NCI-H187 treated with DMSO at 0.1 percent for 48 hours (cell line): ENCODE data around the gene FXYD7.
"Not testable (repeated sequence)": the region's sequence is repeated elsewhere in the genome, so short reads cannot be mapped to it uniquely, and the experiment has no call there.

Source experiments
- DNase-seq: peaks from one replicate; lab custom pipeline; 2025; lab: John Stamatoyannopoulos, UW

The FXYD7 gene

GRCh38 chr19:35127871-35128270 is 15.2 kb upstream of the FXYD7 start:
- no peak for DNase-seq

- no peak for DNase-seq
Observed at GRCh38 chr19:35128398-35129057, 14.5 kb upstream of the FXYD7 start.

- not testable (repeated sequence) for DNase-seq
Observed at GRCh38 chr19:35129724-35130274, 13.3 kb upstream of the FXYD7 start.

DNA sequence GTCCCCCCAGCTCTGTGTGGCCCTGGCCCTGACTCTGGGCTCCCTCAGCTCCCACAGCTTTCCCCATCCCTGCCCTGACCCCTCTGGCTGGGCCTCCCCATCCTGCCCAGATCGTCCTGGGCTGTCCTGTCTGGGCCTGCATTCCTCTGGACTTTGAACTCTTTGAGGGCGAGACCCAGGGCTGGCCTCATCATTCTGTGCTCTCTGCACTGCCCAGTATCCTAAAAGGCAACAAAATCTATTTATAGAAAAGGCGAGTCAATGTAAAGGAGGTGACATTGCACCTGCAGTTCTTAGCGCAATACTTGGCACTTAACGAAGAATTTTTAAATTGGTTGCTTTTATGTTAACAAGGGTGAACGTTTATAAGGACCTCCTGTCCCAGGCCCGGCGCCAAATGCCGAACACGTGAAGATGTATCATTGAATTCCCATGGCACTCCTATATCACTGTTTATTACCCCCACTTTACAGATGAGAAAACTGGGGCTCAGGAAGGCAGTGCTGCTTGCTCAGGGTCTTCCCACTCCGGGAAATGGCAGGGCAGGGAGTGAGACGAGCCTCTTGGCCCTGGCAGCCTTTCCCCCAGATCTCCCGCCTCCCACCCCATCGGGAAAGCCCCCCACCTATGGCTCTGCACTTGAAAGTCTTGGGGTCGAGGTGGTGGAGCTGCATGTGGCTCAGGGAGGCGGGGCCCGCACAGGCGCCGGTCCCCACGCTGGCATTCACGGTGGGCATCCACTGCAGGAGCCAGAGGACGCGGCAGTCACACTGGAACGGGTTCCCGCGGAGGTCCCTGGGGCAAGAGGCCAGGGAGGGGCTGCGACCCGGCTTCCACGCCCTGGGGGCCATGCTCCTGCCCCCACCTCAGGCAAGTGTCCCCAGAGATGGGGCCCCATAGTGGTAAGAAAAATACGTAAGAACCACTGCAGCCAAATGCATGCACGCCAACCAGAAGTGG is 12.0 kb upstream of the FXYD7 start:
- no peak for DNase-seq

DNA sequence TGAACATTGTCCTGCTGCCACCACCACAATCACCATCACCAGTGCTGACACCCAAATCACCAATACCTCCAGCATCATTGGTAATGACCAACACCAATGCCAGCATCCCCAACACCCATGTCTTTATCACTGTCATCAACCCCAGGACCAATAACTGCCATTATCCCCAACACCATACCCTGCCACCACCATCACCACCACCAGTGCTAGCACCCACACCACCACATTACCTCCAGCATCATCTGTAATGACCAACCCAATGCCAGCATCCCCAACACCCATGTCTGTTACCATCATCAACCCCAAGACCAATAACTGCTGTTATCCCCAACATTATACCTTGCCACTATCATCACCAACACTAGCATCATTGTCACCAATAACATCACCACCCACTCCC is 10.8 kb upstream of the FXYD7 start:
- no peak for DNase-seq

DNA sequence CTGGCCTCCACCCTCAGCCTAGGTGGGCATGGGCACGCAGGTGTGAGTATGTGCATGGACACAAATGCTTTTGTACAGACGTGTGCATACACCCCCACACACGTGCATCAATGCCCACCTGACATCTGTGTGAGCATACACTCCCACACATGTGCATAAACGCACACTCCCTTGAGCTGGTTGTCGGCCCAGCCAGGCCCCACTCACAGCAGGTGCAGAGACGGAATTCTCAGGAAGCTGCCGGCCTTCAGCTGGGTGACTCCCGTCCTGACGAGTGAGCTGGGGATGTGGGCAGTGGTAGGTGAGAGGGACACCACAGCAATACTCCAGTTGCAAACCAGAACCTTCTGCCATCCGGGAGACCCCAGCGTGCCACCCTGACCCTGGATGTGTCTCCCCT is 9.2 kb upstream of the FXYD7 start:
- no peak for DNase-seq

DNA sequence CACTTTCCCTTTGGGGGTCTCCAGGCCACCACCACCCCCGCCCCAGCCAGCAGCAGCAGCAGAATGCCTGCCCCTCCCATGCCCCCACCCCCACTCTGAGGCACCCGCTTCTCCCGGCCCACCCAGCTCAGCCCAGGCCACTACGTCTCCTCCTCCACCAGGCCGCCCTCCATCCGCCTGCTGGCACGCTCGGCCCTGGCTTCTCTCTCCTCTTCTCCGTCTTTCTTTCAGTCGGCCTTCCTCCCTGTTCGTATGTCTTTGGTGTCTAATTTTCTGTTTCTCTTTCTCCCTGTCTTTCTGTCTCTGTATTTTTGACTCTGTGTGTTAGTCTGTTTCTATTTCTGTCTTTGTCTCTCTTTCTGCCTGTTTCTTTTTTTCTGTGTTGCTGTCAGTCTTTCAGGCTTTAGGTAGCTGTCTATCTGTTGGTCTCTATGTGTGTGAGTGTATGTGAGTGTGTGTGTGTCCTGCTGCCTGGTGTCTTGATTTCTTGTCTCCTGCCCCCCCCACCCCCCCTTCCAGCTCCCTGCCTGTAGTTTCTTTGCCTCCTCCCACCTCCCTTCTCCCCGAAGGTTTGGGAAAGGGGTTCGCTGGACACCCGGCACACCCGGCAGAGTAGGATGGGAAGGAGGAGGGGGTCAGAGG is 8.3 kb upstream of the FXYD7 start, which contains the start of gene LGI4:
TSS of gene LGI4 (minus strand) at position 459 of the 642 bp plus-strand sequence. CDS start at position 80, 379 bp downstream.
- DNase-seq, result no peak

DNA sequence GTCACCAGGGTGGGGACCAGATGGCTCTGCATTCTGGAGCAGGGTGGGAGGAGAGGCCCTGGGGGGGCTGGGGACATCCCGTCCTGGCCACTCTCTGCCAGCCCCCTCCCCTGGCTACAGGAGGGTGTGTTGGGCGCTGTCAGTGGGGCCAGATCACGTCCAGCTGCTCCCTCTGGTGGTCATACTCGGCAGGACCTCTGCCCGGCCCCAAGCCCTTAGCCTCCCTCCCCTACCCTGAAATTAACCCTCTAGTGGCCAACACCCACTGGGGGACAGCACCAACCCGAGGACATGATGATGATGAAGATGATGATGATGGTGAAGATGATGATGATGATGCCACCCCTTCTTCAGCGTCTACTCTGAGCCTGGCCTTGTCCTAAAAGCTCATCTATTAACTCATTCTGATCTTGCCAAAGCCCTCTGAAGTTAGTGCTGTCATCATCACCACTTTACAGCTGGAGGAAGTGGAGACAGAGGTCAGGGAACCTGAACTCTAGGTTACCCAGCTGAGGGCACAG is 7.6 kb upstream of the FXYD7 start:
- DNase-seq, result no peak

DNA sequence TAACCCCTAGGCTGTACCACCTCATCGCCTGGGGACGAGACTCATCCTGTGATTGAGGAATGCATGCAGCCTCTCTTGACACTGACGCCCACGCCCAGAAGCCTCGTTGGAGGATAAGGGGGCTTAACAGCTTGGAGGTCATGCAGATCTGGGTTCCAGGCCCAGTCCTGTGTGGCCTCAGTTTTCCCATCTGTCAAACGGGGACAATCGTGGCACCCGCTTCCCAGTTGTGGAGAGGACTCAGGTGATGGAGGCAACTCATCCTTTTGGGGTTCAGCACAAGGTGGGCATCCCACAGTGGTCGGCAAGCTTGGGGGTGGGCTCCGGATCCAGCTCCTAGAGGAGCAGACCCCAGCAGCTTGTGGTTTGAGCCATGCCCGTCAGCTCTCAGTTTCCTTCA is 6.8 kb upstream of the FXYD7 start:
- DNase-seq, result no peak

- DNase-seq, result no peak
Observed at GRCh38 chr19:35136977-35137702, 5.9 kb upstream of the FXYD7 start.

DNA sequence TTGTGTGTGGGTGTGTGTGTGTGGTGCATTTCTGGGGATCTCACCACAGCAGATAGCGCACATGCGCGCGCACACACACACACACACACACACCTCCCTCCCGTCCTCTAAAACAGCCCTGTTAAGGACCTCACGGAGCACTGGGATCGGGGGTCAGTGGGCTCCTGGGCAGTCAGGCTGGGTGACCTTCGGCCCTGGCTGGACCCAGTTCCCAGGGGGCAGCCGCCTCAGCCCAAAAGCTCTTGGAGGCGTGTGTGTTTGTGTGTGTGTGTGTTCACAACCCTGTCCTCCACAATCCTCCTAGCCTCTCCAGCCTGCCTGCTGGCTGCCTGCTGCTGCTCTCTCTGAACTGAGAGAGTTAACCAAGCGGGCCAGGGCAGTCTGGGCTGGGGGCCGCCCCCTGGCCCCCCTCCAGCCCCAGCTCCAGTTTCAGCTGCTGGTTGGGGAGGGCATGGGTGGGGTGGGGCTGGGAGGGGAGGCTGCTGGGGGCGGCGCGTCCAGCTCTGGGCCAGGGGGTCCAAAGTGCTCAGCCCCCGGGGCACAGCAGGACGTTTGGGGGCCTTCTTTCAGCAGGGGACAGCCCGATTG is 4.7 kb upstream of the FXYD7 start, which contains the start of gene FXYD1:
TSS of gene FXYD1 (plus strand) at position 520 of the 588 bp plus-strand sequence. CDS start 1,256 bp downstream, outside the sequence.
- no peak for DNase-seq

- no peak for DNase-seq
Observed at GRCh38 chr19:35140207-35140961, 2.7 kb upstream of the FXYD7 start.

DNA sequence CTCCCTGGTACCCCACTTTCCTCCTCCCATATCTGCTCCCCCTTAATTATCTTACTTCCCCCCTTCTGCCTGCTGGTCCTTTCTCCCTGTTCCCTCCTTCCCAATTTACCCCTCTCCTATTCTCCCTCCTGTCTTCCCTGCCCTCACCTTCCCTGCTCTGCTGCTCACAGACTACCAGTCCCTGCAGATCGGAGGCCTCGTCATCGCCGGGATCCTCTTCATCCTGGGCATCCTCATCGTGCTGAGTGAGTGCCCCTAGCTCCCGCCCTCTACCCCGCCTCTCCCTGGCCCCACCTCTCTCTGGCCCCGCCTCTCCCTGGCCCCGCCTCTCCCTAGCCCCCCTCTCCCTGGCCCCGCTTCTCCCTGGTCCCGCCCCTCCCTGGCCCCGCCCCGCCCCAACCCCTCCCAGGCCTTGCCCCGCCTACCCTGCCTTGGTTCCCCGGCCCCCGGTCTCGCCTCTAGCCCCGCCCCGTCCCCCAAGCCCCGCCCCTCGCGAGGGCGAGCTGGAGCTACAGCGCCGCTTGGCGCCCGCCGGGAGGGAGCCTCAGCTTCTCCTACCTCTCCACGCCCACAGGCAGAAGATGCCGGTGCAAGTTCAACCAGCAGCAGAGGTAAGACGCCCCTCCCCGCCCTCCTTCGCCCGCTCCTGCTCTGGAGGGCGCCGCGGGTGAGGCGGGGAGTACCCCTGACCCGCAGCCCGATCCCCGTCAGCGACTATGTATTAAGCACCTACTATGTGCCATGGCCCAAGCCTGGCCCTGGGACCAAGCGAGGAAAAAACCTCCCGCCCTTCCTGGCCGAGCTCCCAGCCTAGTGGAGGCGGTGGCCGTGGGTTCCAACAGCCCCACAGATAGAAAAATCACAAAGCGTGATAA is 1.9 kb upstream of the FXYD7 start:
- no peak for DNase-seq

GRCh38 chr19:35141837-35142605 is 1.0 kb upstream of the FXYD7 start:
- DNase-seq, result no peak

DNA sequence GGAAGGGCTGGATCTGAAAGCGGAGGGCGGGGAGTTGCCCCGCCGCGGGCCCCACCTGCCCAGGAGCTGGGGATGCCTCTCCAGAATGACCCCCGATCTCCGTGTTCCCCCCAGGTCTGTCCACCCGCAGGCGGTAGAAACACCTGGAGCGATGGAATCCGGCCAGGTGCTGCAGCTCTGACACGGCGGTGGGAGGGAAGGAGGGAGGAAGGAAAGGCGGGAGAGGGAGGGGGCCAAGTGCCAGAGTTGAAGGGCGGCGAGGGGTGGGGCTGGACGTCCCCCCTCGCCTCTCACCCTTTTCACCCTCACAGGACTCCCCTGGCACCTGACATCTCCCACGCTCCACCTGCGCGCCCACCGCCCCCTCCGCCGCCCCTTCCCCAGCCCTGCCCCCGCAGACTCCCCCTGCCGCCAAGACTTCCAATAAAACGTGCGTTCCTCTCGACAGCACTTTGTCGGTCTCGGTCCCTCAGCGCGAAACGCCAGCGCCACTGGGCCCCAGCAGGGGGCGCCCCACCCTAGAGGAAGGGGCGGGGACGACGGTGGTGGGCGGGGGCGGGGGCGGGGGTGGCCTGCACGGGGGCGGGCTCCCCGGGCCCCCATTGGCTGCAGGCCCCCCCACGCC is 337 bp upstream of the FXYD7 start:
- DNase-seq, result no peak

- DNase-seq, result no peak
Observed at GRCh38 chr19:35143818-35144217, 763 bp downstream of the FXYD7 start.

DNA sequence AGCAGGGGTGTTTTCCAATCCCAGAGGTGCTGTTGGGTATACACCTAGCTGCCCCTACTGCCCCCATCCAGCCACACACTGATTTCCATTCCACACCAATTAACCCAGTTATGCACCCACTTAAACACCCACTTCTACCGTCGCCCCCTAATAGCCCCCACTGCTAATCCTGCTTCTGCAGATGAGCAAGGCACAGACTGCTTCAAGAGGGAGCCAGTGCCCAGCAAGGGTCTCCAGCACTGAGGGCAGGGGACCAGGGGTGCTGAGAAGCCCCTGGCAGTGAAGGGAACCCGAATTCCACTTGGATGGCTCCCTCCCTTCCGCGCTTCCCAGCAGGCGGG is 1.2 kb downstream of the FXYD7 start:
- DNase-seq, result no peak
